ENCODE measurements around the gene C10orf95. TPM values are rescaled to one million over a fixed set of nuclear protein-coding genes. Genes with fewer than 3 reads are reported as not detected.

The C10orf95 gene
- total and polyA plus RNA-seq, 2 of the 13 experiments (the other 11 are each of a cell fraction or from before 2014, with no cell fraction given) = 0.05 to 0.07 TPM

DNA sequence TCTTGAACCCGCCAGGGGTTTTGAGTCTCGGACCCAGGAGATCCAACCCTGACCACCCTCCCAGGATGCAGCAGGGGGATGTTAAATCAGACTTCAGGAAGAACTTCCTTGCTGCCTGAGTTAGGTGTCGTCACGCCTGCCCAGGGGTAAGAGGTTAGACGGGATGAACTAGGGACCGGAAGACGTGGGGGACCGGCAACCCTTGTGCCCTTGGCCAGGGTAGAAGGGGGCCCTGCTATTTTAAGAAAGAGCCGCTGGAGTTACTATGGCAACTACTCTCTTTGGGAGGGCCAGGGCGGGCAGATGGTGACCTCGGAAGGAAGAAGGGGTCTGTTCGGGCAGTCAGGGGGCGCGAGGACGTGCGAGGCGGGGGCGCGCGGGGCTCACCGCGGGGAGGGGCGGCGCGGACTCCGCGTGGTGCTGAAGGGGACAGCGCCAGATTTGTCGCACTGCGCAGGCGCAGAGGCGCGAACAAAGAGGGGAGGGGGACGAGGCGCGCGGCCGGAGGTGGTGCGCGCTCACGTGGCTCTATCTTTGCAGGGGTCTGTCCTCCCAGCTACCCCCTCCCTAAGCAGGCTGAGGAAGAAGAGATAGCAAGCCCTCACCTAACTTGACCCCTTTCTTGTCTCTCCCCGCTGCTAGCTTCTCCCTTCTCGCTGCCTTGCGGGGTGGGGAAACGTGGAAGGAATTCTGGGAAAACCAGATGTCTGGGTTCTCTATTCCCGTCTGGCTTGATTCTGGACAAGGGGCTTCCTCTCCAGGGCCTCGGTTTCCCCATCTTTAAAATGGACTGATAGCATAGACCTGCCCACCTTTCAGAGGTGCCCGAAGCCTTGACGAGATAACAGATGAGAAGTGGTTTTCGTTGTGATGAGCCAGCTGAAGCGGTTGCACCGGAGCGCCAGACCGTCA is 31.8 kb downstream of the C10orf95 start (continued):
- TF ChIP-seq, protein P1, sequence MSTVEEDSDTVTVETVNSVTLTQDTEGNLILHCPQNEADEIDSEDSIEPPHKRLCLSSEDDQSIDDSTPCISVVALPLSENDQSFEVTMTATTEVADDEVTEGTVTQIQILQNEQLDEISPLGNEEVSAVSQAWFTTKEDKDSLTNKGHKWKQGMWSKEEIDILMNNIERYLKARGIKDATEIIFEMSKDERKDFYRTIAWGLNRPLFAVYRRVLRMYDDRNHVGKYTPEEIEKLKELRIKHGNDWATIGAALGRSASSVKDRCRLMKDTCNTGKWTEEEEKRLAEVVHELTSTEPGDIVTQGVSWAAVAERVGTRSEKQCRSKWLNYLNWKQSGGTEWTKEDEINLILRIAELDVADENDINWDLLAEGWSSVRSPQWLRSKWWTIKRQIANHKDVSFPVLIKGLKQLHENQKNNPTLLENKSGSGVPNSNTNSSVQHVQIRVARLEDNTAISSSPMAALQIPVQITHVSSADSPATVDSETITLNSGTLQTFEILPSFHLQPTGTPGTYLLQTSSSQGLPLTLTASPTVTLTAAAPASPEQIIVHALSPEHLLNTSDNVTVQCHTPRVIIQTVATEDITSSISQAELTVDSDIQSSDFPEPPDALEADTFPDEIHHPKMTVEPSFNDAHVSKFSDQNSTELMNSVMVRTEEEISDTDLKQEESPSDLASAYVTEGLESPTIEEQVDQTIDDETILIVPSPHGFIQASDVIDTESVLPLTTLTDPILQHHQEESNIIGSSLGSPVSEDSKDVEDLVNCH (CRISPR knock-in tag; IDR thresholded peaks at IDR 0.05) = no peak
- TF ChIP-seq ZNF674 (CRISPR knock-in tag; IDR thresholded peaks at IDR 0.05; ENCODE audit: low read depth) = peak; percentile 59; the same call in 1 of the 2 replicates
- TF ChIP-seq ZNF576 (CRISPR knock-in tag; IDR thresholded peaks at IDR 0.05) = 0 out of 2 replicates have a peak, but pooled peaks have one; percentile 62
- peak; percentile 24; the same call in 1 of the 2 replicates for TF ChIP-seq ZNF230 (CRISPR knock-in tag; IDR thresholded peaks at IDR 0.05)
- no peak for TF ChIP-seq JDP2 (CRISPR knock-in tag; IDR thresholded peaks at IDR 0.05; ENCODE audit: borderline replicate concordance)
- peak; percentile 58; the same call in 1 of the 2 replicates for TF ChIP-seq ZIK1 (CRISPR knock-in tag; IDR thresholded peaks at IDR 0.05; ENCODE audit: borderline replicate concordance, low read depth)
- TF ChIP-seq, protein P2, sequence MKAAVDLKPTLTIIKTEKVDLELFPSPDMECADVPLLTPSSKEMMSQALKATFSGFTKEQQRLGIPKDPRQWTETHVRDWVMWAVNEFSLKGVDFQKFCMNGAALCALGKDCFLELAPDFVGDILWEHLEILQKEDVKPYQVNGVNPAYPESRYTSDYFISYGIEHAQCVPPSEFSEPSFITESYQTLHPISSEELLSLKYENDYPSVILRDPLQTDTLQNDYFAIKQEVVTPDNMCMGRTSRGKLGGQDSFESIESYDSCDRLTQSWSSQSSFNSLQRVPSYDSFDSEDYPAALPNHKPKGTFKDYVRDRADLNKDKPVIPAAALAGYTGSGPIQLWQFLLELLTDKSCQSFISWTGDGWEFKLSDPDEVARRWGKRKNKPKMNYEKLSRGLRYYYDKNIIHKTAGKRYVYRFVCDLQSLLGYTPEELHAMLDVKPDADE (CRISPR knock-in tag; IDR thresholded peaks at IDR 0.05) = no peak; the same call in 1 of the 2 replicates
- peak; percentile 83; the same call in 1 of the 2 replicates for TF ChIP-seq MAZ (IDR thresholded peaks at IDR 0.05; ENCODE audit: borderline replicate concordance, low read depth, low read length)
- TF ChIP-seq MAZ (CRISPR knock-in tag; IDR thresholded peaks at IDR 0.05; ENCODE audit: low read depth) = peak; percentile 70
- peak; percentile 27; the same call in 1 of the 2 replicates for TF ChIP-seq BRF2 (CRISPR knock-in tag; IDR thresholded peaks at IDR 0.05)
- no peak for TF ChIP-seq ZNF589 (CRISPR knock-in tag; conservative IDR thresholded peaks at IDR 0.05)
- TF ChIP-seq YY1 (IDR thresholded peaks at IDR 0.05; ENCODE audit: insufficient read depth, insufficient replicate concordance, low read depth, low read length) = peak; percentile 2
- TF ChIP-seq CHD2 (IDR thresholded peaks at IDR 0.05; ENCODE audit: low read depth, low read length) = no peak
- TF ChIP-seq ZNF484 (CRISPR knock-in tag; IDR thresholded peaks at IDR 0.05; ENCODE audit: borderline replicate concordance, low read depth) = no peak
- TF ChIP-seq PCBP1 (IDR thresholded peaks at IDR 0.05; ENCODE audit: borderline replicate concordance, low read depth, low read length) = no peak
- TF ChIP-seq AKAP8 (CRISPR knock-in tag; IDR thresholded peaks at IDR 0.05) = peak; percentile 56; the same call in 1 of the 2 replicates
- no peak for TF ChIP-seq ZMAT5 (CRISPR knock-in tag; IDR thresholded peaks at IDR 0.05; ENCODE audit: borderline replicate concordance, low read depth)
- TF ChIP-seq POLR2AphosphoS2 (IDR thresholded peaks at IDR 0.05; ENCODE audit: low read depth, low read length) = no peak
- TF ChIP-seq RFX3 (CRISPR knock-in tag; IDR thresholded peaks at IDR 0.05) = no peak
- 0 out of 2 replicates have a peak, but pooled peaks have one; percentile 16 for TF ChIP-seq TFDP1 (CRISPR knock-in tag; IDR thresholded peaks at IDR 0.05; ENCODE audit: borderline replicate concordance)
